H1 (cell line): ENCODE results near the gene SMG5. TPM values are rescaled to one million over a fixed set of nuclear protein-coding genes. Genes with fewer than 3 reads are reported as not detected.

ENCODE experiments used
- ASH2L ChIP-seq: fragments of 200-600, 300-600 bp; sonication (generic); IDR thresholded peaks from one replicate; pipeline ENCODE4 v1.7.1; 2017; ENCODE audit warnings: low read length
- CHD2 ChIP-seq: IDR thresholded peaks from 2 replicates; pipeline ENCODE4 v1.6.1; 2012; ENCODE audit warnings: low read length, improper control_type of control experiment
- EZH2 ChIP-seq: fragments of 200-600 bp; sonication (generic); IDR thresholded peaks from 2 replicates; pipeline ENCODE4 v1.7.1; 2012; ENCODE audit warnings: low read depth, mild to moderate bottlenecking, moderate library complexity, low read length, inconsistent platforms; ENCODE audit not compliant: severe bottlenecking
- FOSL1 ChIP-seq: IDR thresholded peaks from 2 replicates; pipeline ENCODE4 v1.6.1; 2011; ENCODE audit warnings: mild to moderate bottlenecking, low read depth, low read length, moderate library complexity; ENCODE audit not compliant: insufficient read depth
- HDAC2 ChIP-seq, 2 experiments: fragments of 300-600 bp in 1 of 2; sonication (generic) in 1 of 2; IDR thresholded peaks; 2 replicates each; pipeline ENCODE4 v1.6.1; 2011 to 2012; ENCODE audit warnings: low read depth in 2 of 2, low read length in 2 of 2, mild to moderate bottlenecking in 2 of 2, moderate library complexity in 2 of 2, borderline replicate concordance in 1 of 2, inconsistent platforms in 1 of 2
- JUND ChIP-seq: IDR thresholded peaks from 2 replicates; pipeline ENCODE4 v1.6.1; 2011; ENCODE audit warnings: mild to moderate bottlenecking, improper control_type of control experiment, low read length
- KDM5A ChIP-seq: fragments of 200-600 bp; IDR thresholded peaks from 2 replicates; pipeline ENCODE4 v1.7.1; 2012; ENCODE audit warnings: mild to moderate bottlenecking, low read length, inconsistent platforms, mixed read lengths
- MAFK ChIP-seq: IDR thresholded peaks from 2 replicates; pipeline ENCODE4 v1.6.1; 2012; ENCODE audit warnings: low read depth, mild to moderate bottlenecking, improper control_type of control experiment, low read length
- NANOG ChIP-seq: IDR thresholded peaks from 2 replicates; pipeline ENCODE4 v1.6.1; 2011; ENCODE audit warnings: low read length, low read depth, mild to moderate bottlenecking, inconsistent platforms; ENCODE audit not compliant: insufficient read depth, poor library complexity, severe bottlenecking
- PHF8 ChIP-seq: fragments of 200-600 bp; sonication (generic); conservative IDR thresholded peaks from 2 replicates; pipeline ENCODE4 v1.7.1; 2012; ENCODE audit warnings: low read depth, mild to moderate bottlenecking, inconsistent platforms, low read length, moderate library complexity
- RNF2 ChIP-seq: fragments of 200-900, 300-1000 bp; sonication (generic); IDR thresholded peaks from 2 replicates; pipeline ENCODE4 v1.7.1; 2016; ENCODE audit warnings: borderline replicate concordance, low read depth, mild to moderate bottlenecking, antibody characterized with exemption, low read length; ENCODE audit not compliant: poor library complexity, severe bottlenecking; ENCODE audit errors: missing control alignments
- SAP30 ChIP-seq: fragments of 300-600 bp; sonication (generic); IDR thresholded peaks from 2 replicates; pipeline ENCODE4 v1.7.1; 2012; ENCODE audit warnings: low read length, moderate library complexity, mild to moderate bottlenecking, inconsistent platforms; ENCODE audit not compliant: insufficient read depth, insufficient replicate concordance
- SP2 ChIP-seq: IDR thresholded peaks from 2 replicates; pipeline ENCODE4 v1.6.1; 2012; ENCODE audit warnings: mild to moderate bottlenecking, low read length, inconsistent platforms
- SP4 ChIP-seq: IDR thresholded peaks from 2 replicates; pipeline ENCODE4 v1.6.1; 2012; ENCODE audit warnings: low read length, inconsistent platforms
- TAF1 ChIP-seq: IDR thresholded peaks from 2 replicates; pipeline ENCODE4 v1.6.1; 2011; ENCODE audit warnings: mild to moderate bottlenecking, low read depth, low read length
- TBP ChIP-seq: IDR thresholded peaks from 2 replicates; pipeline ENCODE4 v1.6.1; 2011; ENCODE audit warnings: low read depth, low read length, improper control_type of control experiment
- TCF12 ChIP-seq: IDR thresholded peaks from 2 replicates; pipeline ENCODE4 v1.6.1; 2011; ENCODE audit warnings: low read depth, mild to moderate bottlenecking, low read length
- polyA plus RNA-seq, 7 experiments: library from polyadenylated mRNA; depleted of rRNA in 3 of 7; stranded (reverse) in 5 of 7; unstranded in 2 of 7; fragments of >200 nt in 5 of 7; fragments of 200-250 nt in 2 of 7; gene quantifications; 1 replicate in 5 of 7; 2 replicates in 1 of 7; 4 replicates in 1 of 7; pipeline versions ENCODE4 v1.2.1 to v1.2.3, GENCODE V29; 2011 to 2013; ENCODE audit warnings: missing spikeins in 2 of 7, mixed read lengths in 2 of 7
- total RNA-seq: library from RNA; stranded (reverse); fragmentation: NEBNext Ultra II Directional; extraction: Animal tissue kit (Norgen Biotek cat#: 25700); gene quantifications from 2 replicates; pipeline ENCODE4 v1.2.1, GENCODE V29; 2021
- TF ChIP-seq, protein P1 (sequence below): IDR thresholded peaks from 2 replicates; pipeline ENCODE4 v1.6.1; 2011; ENCODE audit warnings: low read length, improper control_type of control experiment
- TF ChIP-seq, protein P2 (sequence below), 3 experiments: IDR thresholded peaks; 1 replicate in 2 of 3; 2 replicates in 1 of 3; pipeline versions ENCODE4 v1.5.1 to v1.6.1; 2011; ENCODE audit warnings: low read length in 3 of 3, mild to moderate bottlenecking in 3 of 3, inconsistent platforms in 2 of 3, low read depth in 1 of 3, moderate library complexity in 1 of 3; ENCODE audit not compliant: insufficient read depth in 1 of 3; ENCODE audit errors: control extremely low read depth in 1 of 3
- TF ChIP-seq, protein P3 (sequence below): IDR thresholded peaks from 2 replicates; pipeline ENCODE4 v1.6.1; 2012; ENCODE audit warnings: inconsistent platforms

SMG5 gene
- total and polyA plus RNA-seq, 2 of the 8 experiments (the other 6 are each of a cell fraction or from before 2014, with no cell fraction given), result 32.7 to 98.0 TPM

DNA sequence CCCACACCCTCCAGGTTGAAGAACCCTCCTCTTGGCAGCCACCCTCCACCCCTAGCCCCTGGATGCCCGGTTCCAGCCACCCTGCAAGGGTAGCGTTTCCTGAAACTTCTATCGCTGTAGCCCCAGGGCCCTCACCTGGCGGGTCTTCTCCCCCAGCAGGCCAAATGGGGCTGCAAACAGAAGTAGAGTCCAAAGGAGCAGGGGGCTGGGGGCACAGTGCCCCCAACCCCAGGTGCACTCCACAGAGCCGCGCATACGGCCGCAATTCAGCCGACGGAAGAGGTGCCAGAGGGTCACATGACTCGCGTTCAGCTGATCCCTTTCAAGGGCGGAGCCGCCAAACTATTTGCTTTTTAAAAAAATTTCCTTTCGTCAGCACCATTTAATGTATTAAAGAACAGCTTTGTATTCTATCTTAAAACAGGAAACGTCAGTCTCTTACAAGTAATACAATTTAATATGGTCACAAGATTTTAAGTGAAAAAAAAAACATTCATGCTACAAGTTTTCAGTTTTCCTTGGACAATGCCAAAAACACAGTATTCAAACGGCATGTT, 12.8 kb upstream of the SMG5 start, which contains the start of gene GLMP (continued):
- TF ChIP-seq MAFK, result no peak
- no peak for TF ChIP-seq FOSL1
- TF ChIP-seq, protein P1, sequence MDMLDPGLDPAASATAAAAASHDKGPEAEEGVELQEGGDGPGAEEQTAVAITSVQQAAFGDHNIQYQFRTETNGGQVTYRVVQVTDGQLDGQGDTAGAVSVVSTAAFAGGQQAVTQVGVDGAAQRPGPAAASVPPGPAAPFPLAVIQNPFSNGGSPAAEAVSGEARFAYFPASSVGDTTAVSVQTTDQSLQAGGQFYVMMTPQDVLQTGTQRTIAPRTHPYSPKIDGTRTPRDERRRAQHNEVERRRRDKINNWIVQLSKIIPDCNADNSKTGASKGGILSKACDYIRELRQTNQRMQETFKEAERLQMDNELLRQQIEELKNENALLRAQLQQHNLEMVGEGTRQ, result peak; percentile 95
- TF ChIP-seq EZH2, result no peak
- peak; percentile 63; the same call in 1 of the 2 replicates for TF ChIP-seq PHF8
- no peak for TF ChIP-seq SP2
- no peak; the same call in 1 of the 2 replicates for TF ChIP-seq TBP
- no peak; the same call in 1 of the 2 replicates for TF ChIP-seq JUND
- peak in 1 of 2 experiments; percentile 88; a peak in 2 of 4 replicates for TF ChIP-seq HDAC2 (IDR thresholded peaks at IDR 0.05; ENCODE audit: borderline replicate concordance in 1 of 2, low read depth in 2 of 2, low read length in 2 of 2)
- peak; percentile 64 for TF ChIP-seq KDM5A
- TF ChIP-seq ASH2L, result peak; percentile 49
- no peak for TF ChIP-seq TCF12
- TF ChIP-seq CHD2, result no peak
- peak; percentile 91 for TF ChIP-seq SAP30
- TF ChIP-seq TAF1, result peak; percentile 65; the same call in 1 of the 2 replicates
- no peak for TF ChIP-seq RNF2
- TF ChIP-seq, protein P2, sequence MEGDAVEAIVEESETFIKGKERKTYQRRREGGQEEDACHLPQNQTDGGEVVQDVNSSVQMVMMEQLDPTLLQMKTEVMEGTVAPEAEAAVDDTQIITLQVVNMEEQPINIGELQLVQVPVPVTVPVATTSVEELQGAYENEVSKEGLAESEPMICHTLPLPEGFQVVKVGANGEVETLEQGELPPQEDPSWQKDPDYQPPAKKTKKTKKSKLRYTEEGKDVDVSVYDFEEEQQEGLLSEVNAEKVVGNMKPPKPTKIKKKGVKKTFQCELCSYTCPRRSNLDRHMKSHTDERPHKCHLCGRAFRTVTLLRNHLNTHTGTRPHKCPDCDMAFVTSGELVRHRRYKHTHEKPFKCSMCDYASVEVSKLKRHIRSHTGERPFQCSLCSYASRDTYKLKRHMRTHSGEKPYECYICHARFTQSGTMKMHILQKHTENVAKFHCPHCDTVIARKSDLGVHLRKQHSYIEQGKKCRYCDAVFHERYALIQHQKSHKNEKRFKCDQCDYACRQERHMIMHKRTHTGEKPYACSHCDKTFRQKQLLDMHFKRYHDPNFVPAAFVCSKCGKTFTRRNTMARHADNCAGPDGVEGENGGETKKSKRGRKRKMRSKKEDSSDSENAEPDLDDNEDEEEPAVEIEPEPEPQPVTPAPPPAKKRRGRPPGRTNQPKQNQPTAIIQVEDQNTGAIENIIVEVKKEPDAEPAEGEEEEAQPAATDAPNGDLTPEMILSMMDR (IDR thresholded peaks at IDR 0.05; ENCODE audit: control extremely low read depth in 1 of 3, insufficient read depth in 1 of 3, low read depth in 1 of 3, low read length in 3 of 3), result no peak
- no peak for TF ChIP-seq NANOG
- TF ChIP-seq, protein P3, sequence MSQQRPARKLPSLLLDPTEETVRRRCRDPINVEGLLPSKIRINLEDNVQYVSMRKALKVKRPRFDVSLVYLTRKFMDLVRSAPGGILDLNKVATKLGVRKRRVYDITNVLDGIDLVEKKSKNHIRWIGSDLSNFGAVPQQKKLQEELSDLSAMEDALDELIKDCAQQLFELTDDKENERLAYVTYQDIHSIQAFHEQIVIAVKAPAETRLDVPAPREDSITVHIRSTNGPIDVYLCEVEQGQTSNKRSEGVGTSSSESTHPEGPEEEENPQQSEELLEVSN, result no peak
- TF ChIP-seq SP4, result peak; percentile 93; the same call in 1 of the 2 replicates
